PC-9 (cell line): ENCODE data around the gene SYDE1. TPM values are rescaled to one million over a fixed set of nuclear protein-coding genes. Genes with fewer than 3 reads are reported as not detected.
A peak's percentile ranks its signal among the peaks of the same experiment; 100 is the strongest.

Experiments
- BruUV-seq: library from RNA; stranded (reverse); fragments of 400-500 nt; replicated peaks from 2 replicates; lab custom pipeline; 2021; lab: Mats Ljungman, UMichigan
- CTCF ChIA-PET: fragments of 300-600 bp; sonication (Branson Sonifier 250); formaldehyde crosslinking; loops from one replicate; lab custom pipeline; 2022; ENCODE audit warnings: antibody characterized with exemption; lab: Charles Lee
- POLR2A ChIA-PET: fragments of 300-600 bp; sonication (Branson Sonifier 250); formaldehyde crosslinking; loops from one replicate; lab custom pipeline; 2022; ENCODE audit warnings: antibody characterized with exemption; ENCODE audit not compliant: unreplicated experiment; lab: Charles Lee
- DNase-seq, 2 experiments: peaks; one replicate each; pipeline versions ENCODE4 v3.0.0 to v3.0.0-alpha.2; 2015 to 2022; ENCODE audit warnings: mixed read lengths in 1 of 2
- H2AFZ ChIP-seq: fragments of 200-600 bp; sonication (generic); 2 replicates; pipeline ENCODE4 v1.8.1; 2017; ENCODE audit warnings: antibody characterized with exemption
- H3F3A ChIP-seq: fragments of 200-600 bp; sonication (generic); 2 replicates; pipeline ENCODE4 v1.8.1; 2017; ENCODE audit warnings: antibody characterized with exemption, mild to moderate bottlenecking, low read depth; ENCODE audit not compliant: insufficient read depth
- H3K27ac ChIP-seq: fragments of 200-600 bp; sonication (generic); 2 replicates; pipeline ENCODE4 v1.6.1; 2016; ENCODE audit warnings: mixed run types
- H3K27me3 ChIP-seq: fragments of 200-600 bp; sonication (generic); 2 replicates; pipeline ENCODE4 v1.6.1; 2016; ENCODE audit warnings: low read depth, mixed run types; ENCODE audit not compliant: insufficient read depth
- H3K36me3 ChIP-seq: fragments of 200-600 bp; sonication (generic); 2 replicates; pipeline ENCODE4 v1.6.1; 2016; ENCODE audit warnings: low read depth, mixed run types
- H3K4me1 ChIP-seq: fragments of 200-600 bp; sonication (generic); replicated peaks from 2 replicates; pipeline ENCODE4 v1.6.1; 2016; ENCODE audit warnings: mixed run types; ENCODE audit not compliant: insufficient read depth
- H3K4me2 ChIP-seq: fragments of 200-600 bp; sonication (generic); 2 replicates; pipeline ENCODE4 v1.6.1; 2017; ENCODE audit warnings: mixed run types
- H3K4me3 ChIP-seq: fragments of 200-600 bp; sonication (generic); 2 replicates; pipeline ENCODE4 v1.6.1; 2016; ENCODE audit warnings: mixed run types
- H3K79me2 ChIP-seq: fragments of 200-600 bp; sonication (generic); 2 replicates; pipeline ENCODE4 v1.6.1; 2017; ENCODE audit warnings: low read depth, mixed run types
- H3K9me2 ChIP-seq: fragments of 200-600 bp; sonication (generic); 2 replicates; pipeline ENCODE4 v1.8.1; 2017; ENCODE audit warnings: mild to moderate bottlenecking; ENCODE audit not compliant: insufficient read depth
- H3K9me3 ChIP-seq: fragments of 200-600 bp; sonication (generic); 2 replicates; pipeline ENCODE4 v1.8.1; 2016; ENCODE audit warnings: low read depth; ENCODE audit not compliant: insufficient read depth
- H4K20me1 ChIP-seq: fragments of 200-600 bp; sonication (generic); 2 replicates; pipeline ENCODE4 v1.8.1; 2017; ENCODE audit not compliant: insufficient read depth
- CTCF ChIP-seq: fragments of 200-600 bp; sonication (generic); conservative IDR thresholded peaks from 2 replicates; pipeline ENCODE4 v1.6.1; 2017; ENCODE audit warnings: mixed run types, antibody characterized with exemption, mild to moderate bottlenecking, moderate library complexity
- EZH2 ChIP-seq: fragments of 200-600 bp; sonication (generic); IDR thresholded peaks from 2 replicates; pipeline ENCODE4 v1.8.0; 2017; ENCODE audit warnings: antibody characterized with exemption, low read depth
- intact Hi-C: fragments of 100-400 bp; cut with micrococcal nuclease; formaldehyde crosslinking; loops from one replicate; pipeline ENCODE4 v1.10.0; 2022; ENCODE audit not compliant: unreplicated experiment
- total RNA-seq: library from RNA; stranded (reverse); gene quantifications from 2 replicates; pipeline ENCODE4 v1.2.3, GENCODE V29; 2021

The SYDE1 gene
- total RNA-seq, 1 experiment from 2014 or later = 2.7 TPM

GRCh38 chr19:15144046-15144646, 36.9 kb downstream of the SYDE1 start:
- ChIA-PET POLR2A (interaction anchor here (0.7 kb wide), 1 partner anchor 62 kb away, joined by 7 read pairs; no protein-coding TSS in a partner anchor), CTCF (no interaction called here)
- H3K4me2 ChIP-seq = no peak overlapping the region
- H3K4me1 ChIP-seq = no peaks in the 10 kb centered on the region
- no peak overlapping the region for H3K27ac ChIP-seq
- H3K4me3 ChIP-seq = no peak overlapping the region
- H3F3A ChIP-seq = no peaks in the 10 kb centered on the region
- H3K9me2 ChIP-seq = no peaks in the 10 kb centered on the region
- peaks cover 13% of the 10 kb centered on the region; the same call in 1 of the 2 replicates for H3K9me3 ChIP-seq
- no peaks in the 10 kb centered on the region for H3K36me3 ChIP-seq
- TF ChIP-seq EZH2 = no peak
- TF ChIP-seq CTCF = no peak
- BruUV-seq = no TSS peak
- H4K20me1 ChIP-seq = no peaks in the 10 kb centered on the region
- DNase-seq = peak in 1 of 2 experiments; percentile 58
- H3K79me2 ChIP-seq = no peaks in the 10 kb centered on the region
- no peak overlapping the region for H2AFZ ChIP-seq
- intact Hi-C loops = no loop called here
- no peaks in the 10 kb centered on the region for H3K27me3 ChIP-seq

- H3K4me2 ChIP-seq = no peak overlapping the region
- no peaks in the 10 kb centered on the region for H3K36me3 ChIP-seq
- intact Hi-C loops = no loop called here
- H3K4me1 ChIP-seq = peaks cover 5% of the 10 kb centered on the region; the same call in 1 of the 2 replicates
- DNase-seq = no peak
- H2AFZ ChIP-seq = no peak overlapping the region
- TF ChIP-seq EZH2 (no peak), CTCF (no peak)
- CTCF ChIA-PET = no interaction called here
- H3K9me2 ChIP-seq = no peaks in the 10 kb centered on the region
- no TSS peak for BruUV-seq
- no peak overlapping the region for H3K4me3 ChIP-seq
- H3K27me3 ChIP-seq = no peaks in the 10 kb centered on the region
- H3K79me2 ChIP-seq = no peaks in the 10 kb centered on the region
- peaks cover 8% of the 10 kb centered on the region; the same call in 1 of the 2 replicates for H3K9me3 ChIP-seq
- no peak overlapping the region for H3K27ac ChIP-seq
- no peaks in the 10 kb centered on the region for H3F3A ChIP-seq
- no peaks in the 10 kb centered on the region for H4K20me1 ChIP-seq
- POLR2A ChIA-PET = interaction anchor here (0.6 kb wide), 1 partner anchor 75 kb away, joined by 3 read pairs; no protein-coding TSS in a partner anchor
Observed at GRCh38 chr19:15147090-15147489, 39.9 kb downstream of the SYDE1 start.

GRCh38 chr19:15149737-15150136, 42.5 kb downstream of the SYDE1 start:
- Histone ChIP-seq H3K9me3 (0 out of 2 replicates have a peak, but pooled peaks cover 5% of the 10 kb centered on the region), H3K4me1 (peaks cover 5% of the 10 kb centered on the region; the same call in 1 of the 2 replicates), H2AFZ (no peak overlapping the region), H3K79me2 (no peaks in the 10 kb centered on the region), H3K27ac (no peak overlapping the region), H3F3A (peaks cover 12% of the 10 kb centered on the region; the same call in 1 of the 2 replicates), H3K4me2 (no peak overlapping the region), H4K20me1 (no peaks in the 10 kb centered on the region), H3K9me2 (no peaks in the 10 kb centered on the region), H3K4me3 (no peak overlapping the region), H3K27me3 (no peaks in the 10 kb centered on the region), H3K36me3 (no peaks in the 10 kb centered on the region)
- no peak for DNase-seq
- CTCF ChIA-PET = no interaction called here
- intact Hi-C loops = loop anchor here (1.0 to 5.0 kb wide), 4 partner anchors 49 to 1012 kb away; partner anchors contain the start of gene ASF1B
- no TSS peak for BruUV-seq
- TF ChIP-seq EZH2 (no peak), CTCF (no peak)
- POLR2A ChIA-PET = interaction anchor here (0.7 kb wide), 1 partner anchor 304 kb away, joined by 3 read pairs; no protein-coding TSS in a partner anchor
